Type B pancreatic cell (in vitro differentiated cells): Measurements from ENCODE around the gene GFER. TPM values are rescaled to one million over a fixed set of nuclear protein-coding genes. Genes with fewer than 3 reads are reported as not detected.
A peak's percentile ranks its signal among the peaks of the same experiment; 100 is the strongest.

Experiments
- DNase-seq: peaks from one replicate; pipeline ENCODE4 v3.0.0; 2021; ENCODE audit warnings: mixed read lengths; ENCODE audit not compliant: unreplicated experiment; ENCODE audit errors: extremely low spot score
- H3K27ac Mint-ChIP-seq: 2 replicates; pipeline ENCODE4 v1.8.0; 2021; ENCODE audit warnings: mild to moderate bottlenecking, mixed read lengths
- H3K27me3 Mint-ChIP-seq: 2 replicates; pipeline ENCODE4 v1.8.0; 2021; ENCODE audit warnings: mixed read lengths
- H3K36me3 Mint-ChIP-seq: 2 replicates; pipeline ENCODE4 v1.8.0; 2021; ENCODE audit warnings: mixed read lengths
- H3K4me1 Mint-ChIP-seq: one replicate; pipeline ENCODE4 v1.8.0; 2021; ENCODE audit warnings: mixed read lengths; ENCODE audit not compliant: unreplicated experiment
- H3K4me3 Mint-ChIP-seq: 2 replicates; pipeline ENCODE4 v1.8.0; 2021; ENCODE audit warnings: mild to moderate bottlenecking, mixed read lengths
- H3K9me3 Mint-ChIP-seq: 2 replicates; pipeline ENCODE4 v1.8.0; 2021; ENCODE audit warnings: mixed read lengths
- total RNA-seq: library from RNA; stranded (reverse); gene quantifications from 2 replicates; pipeline ENCODE4 v1.2.1, GENCODE V29; 2021; ENCODE audit warnings: low replicate concordance
- TF ChIP-seq, protein P1 (sequence below): fragments of 200-600 bp; sonication (generic); conservative IDR thresholded peaks from 2 replicates; pipeline ENCODE4 v1.5.0; 2021; ENCODE audit warnings: antibody characterized with exemption, mild to moderate bottlenecking

GFER gene
- total RNA-seq, 1 donor from 2014 or later = 31.6 TPM

DNA sequence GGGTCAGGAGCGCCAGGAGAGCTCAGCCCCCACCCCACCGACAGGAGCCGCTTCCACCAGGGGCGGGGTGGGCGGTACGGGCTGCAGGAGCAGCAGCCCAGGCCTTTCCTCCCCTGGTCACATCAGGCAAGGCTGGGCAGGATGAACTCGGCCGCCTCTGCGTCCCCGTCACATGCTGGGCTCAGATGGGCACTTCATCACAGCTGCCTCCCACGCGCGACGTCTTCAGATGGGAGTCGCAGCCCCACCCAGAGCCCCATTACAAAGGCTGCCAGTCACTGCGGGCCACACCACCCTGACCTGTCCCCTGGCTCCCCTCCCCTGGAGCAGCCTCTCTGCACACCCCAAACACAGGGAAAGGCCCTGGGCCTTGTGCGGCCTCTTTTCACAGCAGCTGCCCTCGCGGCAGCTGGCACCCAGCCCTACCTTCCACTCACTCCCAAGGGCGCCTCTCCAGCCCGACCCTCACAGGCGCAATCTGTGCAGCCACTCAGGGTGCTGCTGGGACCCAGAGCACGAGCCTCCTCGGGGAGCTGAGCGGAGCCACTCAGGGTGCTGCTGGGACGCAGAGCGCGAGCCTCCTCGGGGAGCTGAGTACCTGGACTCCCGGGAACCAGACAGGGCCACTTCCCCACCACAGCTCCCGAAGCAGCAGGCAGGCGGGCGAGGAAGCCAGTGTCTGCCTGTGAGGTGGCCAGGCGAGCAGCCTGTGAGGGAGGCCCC is 21.0 kb downstream of the GFER start:
- Mint-ChIP-seq H3K27me3 (no peaks in the 10 kb centered on the region), H3K36me3 (no peaks in the 10 kb centered on the region), H3K27ac (no peak overlapping the region), H3K4me3 (no peak overlapping the region), H3K4me1 (peaks cover 9% of the 10 kb centered on the region), H3K9me3 (no peaks in the 10 kb centered on the region)
- DNase-seq = no peak
- TF ChIP-seq, protein P1, sequence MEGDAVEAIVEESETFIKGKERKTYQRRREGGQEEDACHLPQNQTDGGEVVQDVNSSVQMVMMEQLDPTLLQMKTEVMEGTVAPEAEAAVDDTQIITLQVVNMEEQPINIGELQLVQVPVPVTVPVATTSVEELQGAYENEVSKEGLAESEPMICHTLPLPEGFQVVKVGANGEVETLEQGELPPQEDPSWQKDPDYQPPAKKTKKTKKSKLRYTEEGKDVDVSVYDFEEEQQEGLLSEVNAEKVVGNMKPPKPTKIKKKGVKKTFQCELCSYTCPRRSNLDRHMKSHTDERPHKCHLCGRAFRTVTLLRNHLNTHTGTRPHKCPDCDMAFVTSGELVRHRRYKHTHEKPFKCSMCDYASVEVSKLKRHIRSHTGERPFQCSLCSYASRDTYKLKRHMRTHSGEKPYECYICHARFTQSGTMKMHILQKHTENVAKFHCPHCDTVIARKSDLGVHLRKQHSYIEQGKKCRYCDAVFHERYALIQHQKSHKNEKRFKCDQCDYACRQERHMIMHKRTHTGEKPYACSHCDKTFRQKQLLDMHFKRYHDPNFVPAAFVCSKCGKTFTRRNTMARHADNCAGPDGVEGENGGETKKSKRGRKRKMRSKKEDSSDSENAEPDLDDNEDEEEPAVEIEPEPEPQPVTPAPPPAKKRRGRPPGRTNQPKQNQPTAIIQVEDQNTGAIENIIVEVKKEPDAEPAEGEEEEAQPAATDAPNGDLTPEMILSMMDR = no peak

DNA sequence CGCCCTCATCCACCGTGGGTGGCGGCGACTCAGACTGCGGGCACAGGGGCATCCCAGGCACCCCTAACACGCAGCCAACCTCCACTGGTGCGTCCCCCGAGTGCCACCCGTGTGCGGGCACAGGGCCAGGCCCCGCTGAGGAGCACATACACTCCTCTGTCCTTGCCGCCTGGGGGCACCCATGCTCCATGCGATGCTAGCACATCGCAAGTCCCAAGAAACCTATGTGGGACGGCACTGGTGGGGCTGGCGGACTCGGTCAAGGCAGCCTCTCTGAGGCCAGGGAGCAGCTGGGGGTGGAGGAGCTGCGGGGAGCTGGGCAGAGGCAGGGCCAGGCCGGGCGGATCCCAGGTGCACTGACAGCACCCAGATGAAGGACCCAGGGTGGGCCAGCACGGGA is 21.7 kb downstream of the GFER start:
- Mint-ChIP-seq H3K36me3 (no peaks in the 10 kb centered on the region), H3K9me3 (no peaks in the 10 kb centered on the region), H3K4me3 (no peak overlapping the region), H3K27ac (no peak overlapping the region), H3K27me3 (no peaks in the 10 kb centered on the region), H3K4me1 (peaks cover 15% of the 10 kb centered on the region)
- TF ChIP-seq, protein P1 = no peak
- no peak for DNase-seq

DNA sequence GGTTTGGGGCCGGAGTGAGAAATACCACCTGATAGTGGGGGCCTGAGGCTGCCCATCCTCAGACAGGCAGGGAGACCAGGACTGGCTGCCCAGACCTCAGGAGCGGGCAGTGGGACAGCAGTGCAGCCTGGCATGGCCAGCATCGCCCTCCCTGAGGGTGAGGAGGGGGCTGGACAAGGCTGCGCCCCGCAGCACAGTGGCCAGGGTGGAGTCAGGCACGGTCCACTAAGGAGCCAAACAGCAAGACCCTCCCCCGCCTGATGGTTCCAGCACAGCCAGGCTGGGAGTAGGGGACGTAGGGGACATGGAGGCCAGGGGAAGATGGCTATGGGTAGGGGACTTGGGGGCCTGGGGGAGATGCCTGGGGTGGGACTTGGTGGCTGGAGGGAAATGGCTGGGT is 22.3 kb downstream of the GFER start:
- Mint-ChIP-seq H3K27me3 (no peaks in the 10 kb centered on the region), H3K4me1 (peaks cover 15% of the 10 kb centered on the region), H3K4me3 (peak overlapping the region; percentile 51), H3K9me3 (no peaks in the 10 kb centered on the region), H3K27ac (peak overlapping the region; percentile 70), H3K36me3 (no peaks in the 10 kb centered on the region)
- TF ChIP-seq, protein P1 = no peak
- no peak for DNase-seq

DNA sequence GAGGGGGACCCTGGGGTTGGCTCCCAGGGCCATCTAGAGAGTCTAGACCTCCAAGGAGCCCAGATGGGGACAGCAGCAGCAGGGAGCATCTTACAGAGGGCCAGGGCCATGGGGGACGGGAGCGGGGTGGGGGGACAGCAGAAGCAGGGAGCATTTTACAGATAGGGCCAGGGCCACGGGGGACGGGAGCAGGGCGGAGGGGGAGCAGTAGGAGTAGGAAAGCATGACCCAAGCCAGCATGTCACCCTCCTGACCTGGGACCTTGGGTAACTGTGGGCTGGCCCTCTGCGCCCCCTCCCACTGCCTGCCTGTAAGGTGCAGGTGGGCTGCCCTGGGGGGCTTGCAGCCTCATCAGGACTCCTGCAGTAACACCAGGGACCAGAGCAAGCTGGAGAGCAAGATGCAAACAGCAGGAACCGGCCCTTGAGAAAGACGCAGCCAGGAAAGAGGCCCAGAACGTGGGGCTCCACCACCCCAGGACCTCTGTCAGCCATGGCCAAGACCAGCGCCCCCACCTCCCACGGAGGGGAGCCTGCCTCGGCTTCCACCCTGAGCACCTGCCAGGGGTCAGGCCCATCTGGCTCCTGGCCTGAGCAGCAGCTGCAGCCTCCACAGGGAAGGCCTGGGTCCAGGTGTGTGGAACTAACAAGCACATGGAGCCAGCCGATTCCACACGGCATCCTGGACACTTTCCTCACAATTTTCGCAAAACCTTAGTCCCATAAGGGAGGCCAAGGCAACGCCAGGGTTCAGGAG is 23.3 kb downstream of the GFER start:
- DNase-seq = no peak
- Mint-ChIP-seq H3K4me1 (peaks cover 15% of the 10 kb centered on the region), H3K27ac (peak overlapping the region; percentile 90), H3K36me3 (no peaks in the 10 kb centered on the region), H3K4me3 (peak overlapping the region; percentile 89), H3K27me3 (no peaks in the 10 kb centered on the region), H3K9me3 (no peaks in the 10 kb centered on the region)
- TF ChIP-seq, protein P1 = no peak

DNA sequence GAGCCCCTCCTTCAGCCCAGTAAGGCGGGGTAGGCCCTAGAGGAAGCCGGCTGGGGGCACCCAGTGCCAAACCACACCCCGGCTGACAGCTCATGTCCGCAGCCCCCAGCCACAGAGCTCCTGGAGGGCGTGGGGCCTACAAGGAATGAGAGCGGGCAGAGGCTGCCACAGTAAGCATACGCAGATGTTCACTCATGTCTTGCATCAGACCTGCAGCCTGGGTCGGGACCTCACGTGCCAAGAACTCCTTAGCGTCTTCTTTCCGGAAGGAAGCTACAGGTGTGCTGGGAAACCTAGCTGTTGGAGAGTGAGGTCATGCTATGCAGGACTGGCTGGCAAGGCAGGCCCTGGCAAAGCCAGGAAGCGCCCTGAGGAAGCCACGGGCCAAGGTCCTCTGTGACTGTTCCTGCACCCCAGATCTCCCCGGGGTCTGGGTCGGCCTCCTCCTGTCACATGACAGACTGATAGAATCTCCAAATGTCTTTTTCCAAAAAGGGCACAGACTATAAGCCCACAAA is 24.1 kb downstream of the GFER start:
- Mint-ChIP-seq H3K27ac (peak overlapping the region; percentile 90), H3K9me3 (no peaks in the 10 kb centered on the region), H3K36me3 (no peaks in the 10 kb centered on the region), H3K27me3 (no peaks in the 10 kb centered on the region), H3K4me3 (peak overlapping the region; percentile 89), H3K4me1 (peaks cover 15% of the 10 kb centered on the region)
- DNase-seq = no peak
- TF ChIP-seq, protein P1 = no peak
